Fibroblast of skin of right quadriceps (primary cell): ENCODE results near the gene RAB27A.
"Not testable (repeated sequence)": the region's sequence is repeated elsewhere in the genome, so short reads cannot be mapped to it uniquely, and the experiment has no call there.

ENCODE experiments used
- DNase-seq: peaks from one replicate; pipeline ENCODE4 v3.0.0-alpha.2; 2013

Gene RAB27A

DNA sequence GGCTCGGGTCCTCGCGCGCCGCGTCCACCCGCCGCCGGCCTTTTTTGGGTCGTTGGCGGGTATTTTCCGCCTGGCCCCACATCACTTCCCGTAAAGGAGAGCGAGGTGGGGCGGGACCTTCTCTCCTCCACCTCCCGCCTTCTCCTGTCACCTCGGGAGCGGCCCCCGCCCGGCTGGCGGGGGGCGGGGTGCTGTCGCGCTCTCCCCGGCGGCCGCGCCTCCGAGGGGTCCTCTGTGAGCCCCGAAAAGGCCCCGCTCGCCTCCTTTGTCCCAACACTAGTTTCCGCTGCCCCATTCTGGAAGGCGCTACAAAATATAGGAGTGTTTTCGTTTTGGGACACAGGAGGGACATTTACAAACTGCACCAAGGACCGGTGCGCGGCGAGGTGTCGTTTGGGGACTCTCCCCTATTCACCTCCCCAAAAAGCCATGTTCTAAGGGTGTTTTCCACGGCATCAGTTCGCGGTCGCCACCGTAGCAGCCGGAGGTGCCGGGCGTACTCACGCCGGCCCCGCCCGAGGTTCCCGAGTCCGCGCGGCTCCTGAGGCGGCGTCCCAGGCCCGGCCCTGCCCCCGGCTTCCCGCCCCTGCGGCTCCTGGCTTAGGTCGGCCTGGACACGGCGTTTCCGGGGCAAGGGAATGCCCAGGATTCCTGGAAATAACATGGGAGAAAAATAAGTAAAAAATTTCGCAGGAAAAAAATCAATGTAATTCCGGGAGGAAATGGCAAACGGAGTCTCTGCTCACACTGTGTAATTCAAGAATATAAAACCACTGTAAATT lies at the start of gene RAB27A:
RAB27A (minus strand) TSS at position 68 of the 782 bp plus-strand sequence. CDS start 54,879 bp downstream, outside the sequence.
- DNase-seq = peak; percentile 65

- DNase-seq = no peak
Observed at GRCh38 chr15:55337160-55337559, 47.5 kb upstream of the RAB27A start.

DNA sequence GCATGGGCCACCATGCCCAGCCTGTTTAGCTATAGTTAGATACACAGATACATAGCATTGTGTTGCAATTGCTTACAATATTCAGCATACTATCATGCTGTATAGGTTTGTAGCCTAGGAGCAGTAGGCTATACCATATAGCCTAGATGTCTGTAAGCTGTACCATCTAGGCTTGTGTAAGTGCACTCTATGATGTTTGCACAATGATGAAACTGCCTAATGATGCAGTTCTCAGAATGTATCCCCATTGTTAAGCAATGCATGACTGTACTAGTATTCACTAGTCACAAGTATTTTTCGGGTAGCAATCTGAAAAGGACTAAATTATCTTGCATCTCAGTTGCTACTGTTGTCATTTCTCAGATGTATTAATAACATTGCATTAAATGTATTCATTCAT lies 45.4 kb upstream of the RAB27A start:
- DNase-seq = no peak

- no peak for DNase-seq
Observed at GRCh38 chr15:55334371-55334770, 44.8 kb upstream of the RAB27A start.

DNA sequence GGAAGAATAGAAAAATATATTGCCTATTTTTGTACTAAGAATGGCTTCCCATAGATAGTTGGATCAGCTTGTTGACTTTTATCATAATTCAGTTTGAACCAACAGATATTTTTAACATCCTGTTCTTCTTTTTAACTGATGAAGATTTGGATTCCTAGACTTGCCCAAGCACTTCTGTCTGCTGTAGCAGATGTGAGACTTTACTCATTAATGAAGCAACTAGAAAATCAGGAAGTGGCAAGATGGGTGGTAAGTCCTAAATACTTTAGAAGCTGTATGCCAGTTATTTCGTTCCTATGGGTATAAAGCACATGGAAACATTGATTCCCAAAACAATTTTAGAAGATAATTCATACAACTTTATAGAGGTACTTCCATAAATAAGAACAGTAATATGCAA lies 37.8 kb upstream of the RAB27A start:
- no peak for DNase-seq

DNA sequence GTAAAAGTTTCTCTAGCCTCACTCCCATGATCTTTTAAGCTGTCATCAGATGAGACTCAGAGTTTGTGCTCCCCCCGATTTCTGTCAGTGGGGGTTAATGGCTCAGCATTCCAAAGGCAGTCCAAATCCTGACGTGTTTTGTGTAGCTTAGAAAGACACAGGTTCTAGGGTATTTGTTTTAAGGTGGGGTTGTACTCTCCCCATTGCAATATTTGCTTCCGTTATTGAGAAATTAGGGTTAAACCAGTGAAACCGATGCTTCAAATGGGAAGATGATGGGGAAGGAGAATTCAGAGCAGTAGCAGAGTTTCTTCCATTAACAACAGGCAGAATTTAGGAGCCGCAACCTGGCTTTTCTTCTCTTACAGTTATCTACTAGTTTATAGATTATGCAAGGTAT lies 32.9 kb upstream of the RAB27A start:
- DNase-seq = no peak

DNA sequence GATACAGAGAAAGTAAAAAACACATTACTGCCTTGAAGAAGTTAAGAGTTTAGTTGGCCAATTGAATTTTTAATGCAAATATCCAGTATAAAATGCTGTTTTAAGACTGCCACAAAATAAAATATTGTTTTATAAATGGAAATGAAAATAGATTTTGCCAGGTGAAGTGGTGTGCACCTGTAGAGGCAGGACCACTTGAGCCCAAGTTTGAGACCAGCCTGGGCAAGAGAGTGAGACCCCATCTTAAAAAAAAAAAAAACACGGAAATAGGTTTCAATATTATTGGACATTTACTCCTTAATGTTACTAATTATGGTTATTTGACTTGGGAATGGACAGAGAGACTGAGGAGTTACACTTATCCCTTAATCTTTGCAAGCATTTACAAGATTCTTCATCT lies 31.4 kb upstream of the RAB27A start:
- no peak for DNase-seq

DNA sequence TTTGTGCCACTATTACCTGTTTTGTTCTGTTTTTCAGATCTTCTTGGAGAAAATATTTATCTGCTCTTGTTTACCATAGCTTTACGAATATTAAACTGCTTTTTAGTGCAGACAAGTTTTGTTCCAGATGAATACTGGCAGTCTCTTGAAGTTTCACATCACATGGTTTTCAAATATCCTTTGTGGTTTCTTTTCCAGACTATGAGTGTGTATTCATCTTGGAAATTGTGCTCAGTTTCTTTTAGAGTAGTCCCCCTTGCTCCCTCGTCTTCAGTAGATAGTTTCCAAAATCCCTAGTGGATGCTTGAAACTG lies 30.6 kb upstream of the RAB27A start:
- DNase-seq = no peak

DNA sequence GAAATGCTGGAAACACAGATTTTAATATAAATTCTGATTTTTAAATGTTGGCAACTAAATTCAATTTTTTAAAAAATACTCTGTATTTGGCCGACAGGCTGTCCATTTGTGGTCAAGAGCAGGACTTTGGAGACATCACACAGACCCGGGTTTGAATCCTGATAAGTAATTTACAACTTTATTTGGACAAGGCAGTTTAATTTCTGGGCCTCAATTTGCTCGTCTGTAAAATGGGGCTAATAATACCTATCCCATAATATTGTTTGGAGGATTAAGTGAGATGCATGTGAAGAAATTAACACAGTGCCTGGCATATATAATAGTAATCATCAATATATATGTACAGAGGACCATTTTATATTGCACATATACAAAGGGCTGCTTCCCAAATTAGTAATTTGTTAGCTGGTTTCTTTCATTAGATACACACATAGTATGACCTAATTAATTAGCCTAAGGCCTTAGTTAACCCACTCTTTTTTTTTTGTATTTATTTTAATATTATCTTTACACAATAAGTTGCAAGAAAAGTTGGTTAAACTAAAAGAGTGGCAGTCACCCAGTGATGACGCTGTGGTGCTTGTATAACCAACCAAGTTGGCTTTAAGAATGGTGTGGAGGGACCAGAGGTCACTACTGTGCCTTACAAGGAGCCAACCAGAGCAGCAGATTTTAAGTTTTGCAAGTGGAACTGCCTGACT lies 30.1 kb upstream of the RAB27A start:
- DNase-seq = no peak

GRCh38 chr15:55318588-55319494 lies 29.2 kb upstream of the RAB27A start, which contains the start of the genes PIGB and PIGBOS1:
Gene PIGB, plus strand, starts transcription at chr15:55319222. Its CDS starts 29 bp downstream, at chr15:55319251.
Gene PIGBOS1, minus strand, starts transcription at chr15:55319123. Its CDS starts 1,331 bp downstream, at chr15:55317792.
- DNase-seq = peak; percentile 90

DNA sequence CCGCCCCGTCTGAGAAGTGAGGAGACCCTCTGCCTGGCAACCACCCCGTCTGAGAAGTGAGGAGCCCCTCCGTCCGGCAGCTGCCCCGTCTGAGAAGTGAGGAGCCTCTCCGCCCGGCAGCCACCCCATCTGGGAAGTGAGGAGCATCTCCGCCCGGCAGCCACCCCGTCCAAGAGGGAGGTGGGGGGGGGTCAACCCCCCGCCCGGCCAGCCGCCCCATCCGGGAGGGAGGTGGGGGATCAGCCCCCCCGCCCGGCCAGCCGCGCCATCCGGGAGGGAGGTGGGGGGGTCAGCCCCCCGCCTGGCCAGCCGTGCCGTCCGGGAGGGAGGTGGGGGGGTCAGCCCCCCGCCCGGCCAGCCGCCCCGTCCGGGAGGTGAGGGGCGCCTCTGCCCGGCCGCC lies 13.2 kb upstream of the RAB27A start:
- DNase-seq = not testable (repeated sequence)

GRCh38 chr15:55297315-55297714 lies 7.7 kb upstream of the RAB27A start:
- DNase-seq = no peak

DNA sequence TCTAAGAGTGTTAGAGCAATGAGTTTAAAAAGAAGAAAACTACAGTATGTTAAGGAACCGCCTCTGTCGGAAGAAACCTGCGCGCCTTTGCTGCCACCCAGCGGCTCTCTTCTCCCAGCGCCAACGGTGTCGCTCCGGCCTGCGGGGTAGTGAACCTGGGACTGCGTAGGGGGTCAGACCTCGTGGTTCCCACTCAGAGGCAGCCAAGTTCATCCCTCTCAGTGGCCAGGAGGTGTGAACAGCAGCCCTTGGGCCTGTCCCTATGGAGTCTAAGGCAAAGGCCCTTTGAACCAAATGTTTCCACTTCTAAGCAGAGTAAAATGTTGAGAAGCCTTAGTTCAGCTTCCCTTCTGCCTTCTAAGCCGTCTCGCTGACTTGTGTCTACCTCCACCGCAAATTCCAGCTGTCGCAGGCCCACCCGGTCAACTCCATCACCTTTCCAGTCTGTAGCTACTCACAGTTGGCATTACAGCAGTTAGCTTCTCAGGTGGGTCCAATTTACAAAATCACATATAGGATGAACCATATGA lies 980 bp upstream of the RAB27A start:
- peak; percentile 78 for DNase-seq

DNA sequence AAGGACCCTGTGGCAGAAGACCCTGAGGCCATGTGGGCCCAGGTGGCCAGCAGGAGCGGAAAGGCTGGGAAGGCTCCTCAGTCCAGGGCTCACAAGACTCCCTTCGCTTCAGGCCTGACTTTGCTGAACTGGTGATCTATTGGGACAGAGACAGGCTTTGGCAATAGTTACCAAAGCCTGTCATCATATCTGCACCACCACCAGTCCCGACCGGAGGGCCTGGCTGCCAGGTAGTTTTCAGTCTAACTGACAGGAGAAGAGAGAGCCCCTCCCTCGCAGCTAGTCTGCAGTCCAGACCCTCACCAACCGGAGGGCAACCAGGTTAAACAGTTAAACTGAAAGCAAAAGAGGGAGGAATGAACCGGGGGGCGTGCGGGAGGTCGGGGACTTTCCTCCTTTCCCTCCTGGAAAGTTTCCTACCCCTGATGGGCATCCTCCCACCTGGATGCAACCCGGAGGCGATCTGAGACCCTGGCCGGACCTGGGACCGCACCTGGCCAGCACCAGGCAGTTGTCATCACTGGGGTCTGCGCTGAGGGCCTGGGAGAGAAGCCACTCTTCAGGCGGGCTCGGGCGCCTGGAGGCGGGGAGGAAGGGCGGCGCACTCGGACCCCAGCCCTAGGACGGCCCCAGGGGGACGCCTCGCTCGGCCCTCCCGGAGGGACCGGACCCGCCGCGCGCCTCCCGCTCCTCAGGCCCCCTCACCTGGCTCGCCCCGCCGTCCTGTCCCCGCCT lies 435 bp downstream of the RAB27A start:
- peak; percentile 26 for DNase-seq

DNA sequence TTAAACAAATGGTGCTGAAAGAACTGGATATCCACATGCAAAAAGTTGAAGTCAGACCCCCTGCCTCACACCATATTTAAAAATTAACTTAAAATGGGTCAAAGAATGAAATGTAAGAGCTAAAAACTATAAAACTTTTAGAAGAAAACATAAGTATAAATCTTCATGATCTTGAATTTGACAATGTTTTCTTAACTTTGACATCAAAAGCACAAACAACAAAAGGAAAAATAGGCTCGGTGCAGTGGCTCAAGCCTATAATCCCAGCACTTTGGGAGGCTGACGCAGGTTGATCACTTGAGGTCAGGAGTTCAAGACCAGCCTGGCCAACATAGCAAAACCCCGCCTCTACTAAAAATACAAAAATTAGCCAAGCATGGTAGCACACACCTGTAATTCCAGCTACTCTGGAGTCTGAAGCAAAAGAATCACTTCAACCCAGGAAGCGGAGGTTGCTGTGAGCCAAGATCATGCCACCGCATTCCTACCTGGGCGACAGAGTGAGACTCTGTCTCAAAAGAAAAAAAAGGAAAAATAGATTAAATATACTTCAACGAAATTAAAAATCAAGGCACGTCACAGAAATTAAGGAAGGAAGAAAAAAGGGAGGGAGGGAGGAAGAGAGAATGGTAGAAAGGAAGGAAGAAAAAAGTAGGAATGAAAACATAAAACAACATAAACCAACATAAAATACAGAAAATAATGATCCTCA lies 1.5 kb downstream of the RAB27A start:
- DNase-seq = no peak

GRCh38 chr15:55286442-55287189 lies 3.0 kb downstream of the RAB27A start:
- not testable (repeated sequence) for DNase-seq

DNA sequence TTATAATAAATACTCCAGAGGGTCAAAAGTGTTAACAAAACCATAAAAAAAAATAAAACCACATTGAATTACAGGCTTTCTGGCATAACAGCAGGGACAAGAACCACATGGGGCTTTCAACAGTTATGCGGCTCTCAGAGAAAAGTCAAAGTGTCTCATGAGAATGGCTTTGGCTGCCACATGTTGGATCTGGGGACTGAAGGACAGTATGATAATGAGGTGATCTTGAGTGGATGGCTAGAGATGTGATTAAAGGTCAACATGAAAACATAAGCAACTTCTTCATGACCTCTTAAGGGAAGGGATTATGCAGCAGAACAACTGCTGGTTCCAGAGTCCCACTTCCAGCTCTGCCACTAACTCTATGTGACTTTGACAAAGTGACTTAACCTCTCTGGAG lies 5.2 kb downstream of the RAB27A start:
- no peak for DNase-seq

DNA sequence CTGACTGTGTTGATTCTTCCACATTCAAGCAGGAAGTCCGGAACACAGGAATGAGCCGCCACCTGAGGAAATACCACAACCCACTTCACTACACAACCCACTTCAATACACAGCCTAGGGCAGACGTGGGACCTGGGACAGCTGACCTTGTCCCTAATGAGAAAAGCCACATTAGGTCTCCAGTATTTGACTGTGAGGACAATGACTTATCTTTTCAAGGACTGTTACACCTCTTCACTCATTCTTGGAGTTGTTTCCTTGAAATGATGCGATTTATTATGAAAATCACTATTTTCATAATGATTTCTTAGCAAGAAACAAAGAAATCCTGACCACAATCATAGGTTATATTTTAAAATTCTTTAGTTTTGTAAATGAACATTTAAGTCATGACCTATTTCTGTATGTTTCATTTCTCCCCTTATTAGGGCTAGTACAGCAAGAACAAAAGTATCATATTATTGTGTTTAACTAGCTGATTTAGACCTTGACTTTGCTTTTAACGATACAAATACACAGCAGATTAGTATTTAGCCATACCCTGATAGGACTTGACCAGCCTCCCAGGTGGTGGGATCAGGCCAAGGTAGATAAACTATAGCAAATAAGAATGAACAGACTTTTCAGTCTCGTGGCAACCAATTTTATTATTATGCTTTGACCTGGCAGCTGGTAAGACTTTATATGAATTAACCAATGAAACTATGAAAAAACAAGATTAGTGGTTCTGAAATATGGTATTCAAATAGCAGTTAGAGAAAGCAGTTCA lies 6.0 kb downstream of the RAB27A start:
- no peak for DNase-seq

- DNase-seq = peak; percentile 83
Observed at GRCh38 chr15:55282284-55282833, 7.3 kb downstream of the RAB27A start.
